ENCODE measurements around the gene DNAJC6.
A peak's percentile ranks its signal among the peaks of the same experiment; 100 is the strongest.

The DNAJC6 gene

GRCh38 chr1:65392497-65392896 lies 83.2 kb downstream of the DNAJC6 start:
- no peak overlapping the region for H3K4me3 ChIP-seq (ENCODE audit: low read depth, low read length)
- TF ChIP-seq CTCF (IDR thresholded peaks at IDR 0.05; ENCODE audit: low read depth, low read length): no peak
- H3K27me3 ChIP-seq (ENCODE audit: insufficient read depth, low read depth, severe bottlenecking): no peaks in the 10 kb centered on the region
- H3K9me3 ChIP-seq (ENCODE audit: severe bottlenecking): no peaks in the 10 kb centered on the region
- no peak overlapping the region for H3K27ac ChIP-seq
- DNase-seq: no peak
- peaks cover 20% of the 10 kb centered on the region; the same call in 1 of the 2 replicates for H3K36me3 ChIP-seq

GRCh38 chr1:65393347-65393746 lies 84.0 kb downstream of the DNAJC6 start:
- no peaks in the 10 kb centered on the region for H3K27me3 ChIP-seq (ENCODE audit: insufficient read depth, low read depth, severe bottlenecking)
- peaks cover 20% of the 10 kb centered on the region; the same call in 1 of the 2 replicates for H3K36me3 ChIP-seq
- TF ChIP-seq CTCF (IDR thresholded peaks at IDR 0.05; ENCODE audit: low read depth, low read length): no peak
- H3K4me3 ChIP-seq (ENCODE audit: low read depth, low read length): no peak overlapping the region
- no peak overlapping the region; the same call in 1 of the 2 replicates for H3K27ac ChIP-seq
- H3K9me3 ChIP-seq (ENCODE audit: severe bottlenecking): no peaks in the 10 kb centered on the region
- DNase-seq: no peak

- Histone ChIP-seq H3K4me3 (ENCODE audit: low read depth, low read length) (no peak overlapping the region), H3K9me3 (ENCODE audit: severe bottlenecking) (no peaks in the 10 kb centered on the region), H3K36me3 (peaks cover 22% of the 10 kb centered on the region; the same call in 1 of the 2 replicates), H3K27ac (no peak overlapping the region; the same call in 1 of the 2 replicates), H3K27me3 (ENCODE audit: insufficient read depth, low read depth, severe bottlenecking) (no peaks in the 10 kb centered on the region)
- DNase-seq: peak; percentile 13
- TF ChIP-seq CTCF (IDR thresholded peaks at IDR 0.05; ENCODE audit: low read depth, low read length): no peak
Observed at GRCh38 chr1:65393928-65394327, 84.6 kb downstream of the DNAJC6 start.

GRCh38 chr1:65395887-65396612 lies 86.7 kb downstream of the DNAJC6 start:
- Histone ChIP-seq H3K9me3 (ENCODE audit: severe bottlenecking) (no peaks in the 10 kb centered on the region), H3K27me3 (ENCODE audit: insufficient read depth, low read depth, severe bottlenecking) (no peaks in the 10 kb centered on the region), H3K36me3 (peaks cover 19% of the 10 kb centered on the region), H3K27ac (no peak overlapping the region), H3K4me3 (ENCODE audit: low read depth, low read length) (no peak overlapping the region)
- no peak for DNase-seq
- no peak for TF ChIP-seq CTCF (IDR thresholded peaks at IDR 0.05; ENCODE audit: low read depth, low read length)

- H3K27ac ChIP-seq: no peak overlapping the region
- H3K27me3 ChIP-seq (ENCODE audit: insufficient read depth, low read depth, severe bottlenecking): no peaks in the 10 kb centered on the region
- no peak overlapping the region for H3K4me3 ChIP-seq (ENCODE audit: low read depth, low read length)
- no peaks in the 10 kb centered on the region for H3K9me3 ChIP-seq (ENCODE audit: severe bottlenecking)
- H3K36me3 ChIP-seq: peaks cover 15% of the 10 kb centered on the region
- TF ChIP-seq CTCF (IDR thresholded peaks at IDR 0.05; ENCODE audit: low read depth, low read length): no peak
- DNase-seq: no peak
Observed at GRCh38 chr1:65398083-65398482, 88.7 kb downstream of the DNAJC6 start.

GRCh38 chr1:65399003-65399402 lies 89.7 kb downstream of the DNAJC6 start:
- no peaks in the 10 kb centered on the region for H3K9me3 ChIP-seq (ENCODE audit: severe bottlenecking)
- H3K27me3 ChIP-seq (ENCODE audit: insufficient read depth, low read depth, severe bottlenecking): no peaks in the 10 kb centered on the region
- H3K36me3 ChIP-seq: peaks cover 13% of the 10 kb centered on the region
- no peak for TF ChIP-seq CTCF (IDR thresholded peaks at IDR 0.05; ENCODE audit: low read depth, low read length)
- no peak overlapping the region for H3K4me3 ChIP-seq (ENCODE audit: low read depth, low read length)
- H3K27ac ChIP-seq: no peak overlapping the region
- no peak for DNase-seq
